WTC11 (cell line): ENCODE results near the gene CLEC7A. TPM values are rescaled to one million over a fixed set of nuclear protein-coding genes. Genes with fewer than 3 reads are reported as not detected.

Source experiments
- CBFB ChIP-seq: sonication (generic); formaldehyde crosslinking; IDR thresholded peaks from 2 replicates; pipeline ENCODE4 v1.8.1; 2022; ENCODE audit warnings: mild to moderate bottlenecking, low read depth, missing genetic modification reagents
- ESRRA ChIP-seq: sonication (generic); formaldehyde crosslinking; IDR thresholded peaks from 2 replicates; pipeline ENCODE4 v1.8.1; 2022; ENCODE audit warnings: mild to moderate bottlenecking, missing genetic modification reagents, borderline replicate concordance
- FOXK1 ChIP-seq: sonication (generic); formaldehyde crosslinking; IDR thresholded peaks from 2 replicates; pipeline ENCODE4 v1.8.0; 2022; ENCODE audit warnings: mild to moderate bottlenecking, moderate library complexity, missing genetic modification reagents
- IRF1 ChIP-seq: sonication (generic); formaldehyde crosslinking; IDR thresholded peaks from 2 replicates; pipeline ENCODE4 v1.8.0; 2023; ENCODE audit warnings: missing genetic modification reagents
- MXD4 ChIP-seq: fragments of 250-450 bp; sonication (Bioruptor Pico); IDR thresholded peaks from 2 replicates; pipeline ENCODE4 v1.8.0; 2021; ENCODE audit warnings: mild to moderate bottlenecking, moderate library complexity, borderline replicate concordance
- MYBL2 ChIP-seq: sonication (generic); formaldehyde crosslinking; IDR thresholded peaks from 2 replicates; pipeline ENCODE4 v1.8.1; 2023; ENCODE audit warnings: mild to moderate bottlenecking, moderate library complexity, missing genetic modification reagents
- STAT6 ChIP-seq: sonication (generic); formaldehyde crosslinking; conservative IDR thresholded peaks from 2 replicates; pipeline ENCODE4 v1.8.1; 2023; ENCODE audit warnings: mild to moderate bottlenecking, low read depth, missing genetic modification reagents, moderate library complexity
- TP53 ChIP-seq: sonication (generic); formaldehyde crosslinking; IDR thresholded peaks from 2 replicates; pipeline ENCODE4 v1.8.1; 2023; ENCODE audit warnings: mild to moderate bottlenecking, missing genetic modification reagents
- ZMAT4 ChIP-seq: fragments of 250-450 bp; sonication (Bioruptor Pico); IDR thresholded peaks from 2 replicates; pipeline ENCODE4 v1.9.0; 2021; ENCODE audit warnings: mild to moderate bottlenecking
- ZNF138 ChIP-seq: sonication (generic); formaldehyde crosslinking; conservative IDR thresholded peaks from 2 replicates; pipeline ENCODE4 v1.8.1; 2022; ENCODE audit warnings: mild to moderate bottlenecking, moderate library complexity, missing genetic modification reagents
- ZNF232 ChIP-seq: sonication (generic); formaldehyde crosslinking; IDR thresholded peaks from 2 replicates; pipeline ENCODE4 v1.8.0; 2022; ENCODE audit warnings: mild to moderate bottlenecking, missing genetic modification reagents
- ZNF396 ChIP-seq: fragments of 250-450 bp; sonication (Bioruptor Pico); IDR thresholded peaks from 2 replicates; pipeline ENCODE4 v1.8.0; 2021; ENCODE audit warnings: mild to moderate bottlenecking, moderate library complexity, borderline replicate concordance
- ZNF416 ChIP-seq: fragments of 250-450 bp; sonication (Bioruptor Pico); IDR thresholded peaks from 2 replicates; pipeline ENCODE4 v1.9.0; 2021; ENCODE audit warnings: mild to moderate bottlenecking, inconsistent platforms
- ZNF425 ChIP-seq: fragments of 250-450 bp; sonication (Bioruptor Pico); conservative IDR thresholded peaks from 2 replicates; pipeline ENCODE4 v1.9.0; 2021; ENCODE audit warnings: mild to moderate bottlenecking
- total RNA-seq: library from RNA; stranded (reverse); gene quantifications from 3 replicates; pipeline ENCODE4 v1.2.3, GENCODE V29; 2021
- TF ChIP-seq, protein P1 (sequence below): sonication (generic); formaldehyde crosslinking; IDR thresholded peaks from 2 replicates; pipeline ENCODE4 v1.8.1; 2022; ENCODE audit warnings: low read depth, missing genetic modification reagents, borderline replicate concordance
- TF ChIP-seq, protein P2 (sequence below): sonication (generic); formaldehyde crosslinking; IDR thresholded peaks from 2 replicates; pipeline ENCODE4 v1.8.1; 2023; ENCODE audit warnings: mild to moderate bottlenecking, missing genetic modification reagents, borderline replicate concordance
- TF ChIP-seq, protein P3 (sequence below): sonication (generic); formaldehyde crosslinking; IDR thresholded peaks from 2 replicates; pipeline ENCODE4 v1.8.0; 2023; ENCODE audit warnings: mild to moderate bottlenecking, missing genetic modification reagents
- TF ChIP-seq, protein P4 (sequence below): fragments of 250-450 bp; sonication (Bioruptor Pico); IDR thresholded peaks from 2 replicates; pipeline ENCODE4 v1.9.0; 2021; ENCODE audit warnings: moderate library complexity, mild to moderate bottlenecking, inconsistent platforms, borderline replicate concordance

Gene CLEC7A
- total RNA-seq, 1 experiment from 2014 or later = 0.48 TPM

DNA sequence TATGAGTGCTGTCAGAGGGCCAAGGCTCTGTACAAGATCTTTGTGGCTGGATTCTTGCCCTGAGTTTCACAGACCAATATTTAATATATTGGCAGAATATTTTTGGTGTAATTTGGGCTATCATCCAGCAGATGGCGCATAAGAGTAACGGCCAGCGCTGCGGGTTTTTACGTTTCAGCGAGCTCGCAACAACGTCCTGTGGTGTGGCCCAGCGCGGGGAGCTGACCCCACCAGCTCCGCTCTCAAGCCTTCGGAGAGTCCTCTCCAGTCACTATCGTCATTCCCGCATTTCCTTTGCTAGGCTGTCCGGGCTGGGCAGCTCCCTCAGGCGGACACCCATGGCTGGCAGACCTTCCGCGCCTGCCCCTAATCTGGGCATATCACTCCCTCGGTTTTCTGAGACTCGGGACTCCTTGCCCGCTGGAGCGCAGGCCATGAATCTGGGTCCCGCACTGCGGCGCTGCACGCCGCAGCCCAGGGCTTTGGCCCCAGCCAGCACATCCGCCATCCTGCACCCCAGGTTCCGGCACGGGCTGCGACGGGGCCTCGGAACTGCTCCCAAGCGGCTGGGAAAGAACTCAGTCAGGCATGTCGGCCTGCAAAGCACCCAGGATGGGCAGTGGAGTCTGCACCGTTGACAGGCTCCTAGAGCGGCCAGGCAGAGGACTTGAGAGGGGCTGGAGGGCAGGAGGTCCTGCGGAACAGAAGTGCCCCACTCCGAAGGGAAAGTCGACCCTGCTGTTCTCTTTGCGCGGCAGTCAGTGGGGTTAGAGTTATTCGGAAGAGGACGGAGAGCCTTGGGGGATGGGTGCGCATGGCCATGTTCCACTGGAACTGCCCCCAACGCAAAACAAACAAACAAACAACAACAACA is 23.5 kb upstream of the CLEC7A start (continued):
- TF ChIP-seq ZNF425 (CRISPR knock-in tag) = no peak
- TF ChIP-seq, protein P1, sequence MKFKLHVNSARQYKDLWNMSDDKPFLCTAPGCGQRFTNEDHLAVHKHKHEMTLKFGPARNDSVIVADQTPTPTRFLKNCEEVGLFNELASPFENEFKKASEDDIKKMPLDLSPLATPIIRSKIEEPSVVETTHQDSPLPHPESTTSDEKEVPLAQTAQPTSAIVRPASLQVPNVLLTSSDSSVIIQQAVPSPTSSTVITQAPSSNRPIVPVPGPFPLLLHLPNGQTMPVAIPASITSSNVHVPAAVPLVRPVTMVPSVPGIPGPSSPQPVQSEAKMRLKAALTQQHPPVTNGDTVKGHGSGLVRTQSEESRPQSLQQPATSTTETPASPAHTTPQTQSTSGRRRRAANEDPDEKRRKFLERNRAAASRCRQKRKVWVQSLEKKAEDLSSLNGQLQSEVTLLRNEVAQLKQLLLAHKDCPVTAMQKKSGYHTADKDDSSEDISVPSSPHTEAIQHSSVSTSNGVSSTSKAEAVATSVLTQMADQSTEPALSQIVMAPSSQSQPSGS (CRISPR knock-in tag) = no peak
- TF ChIP-seq MYBL2 = no peak
- TF ChIP-seq ZMAT4 (CRISPR knock-in tag) = no peak
- TF ChIP-seq IRF1 = no peak
- no peak for TF ChIP-seq STAT6 (CRISPR knock-in tag)
- TF ChIP-seq, protein P2, sequence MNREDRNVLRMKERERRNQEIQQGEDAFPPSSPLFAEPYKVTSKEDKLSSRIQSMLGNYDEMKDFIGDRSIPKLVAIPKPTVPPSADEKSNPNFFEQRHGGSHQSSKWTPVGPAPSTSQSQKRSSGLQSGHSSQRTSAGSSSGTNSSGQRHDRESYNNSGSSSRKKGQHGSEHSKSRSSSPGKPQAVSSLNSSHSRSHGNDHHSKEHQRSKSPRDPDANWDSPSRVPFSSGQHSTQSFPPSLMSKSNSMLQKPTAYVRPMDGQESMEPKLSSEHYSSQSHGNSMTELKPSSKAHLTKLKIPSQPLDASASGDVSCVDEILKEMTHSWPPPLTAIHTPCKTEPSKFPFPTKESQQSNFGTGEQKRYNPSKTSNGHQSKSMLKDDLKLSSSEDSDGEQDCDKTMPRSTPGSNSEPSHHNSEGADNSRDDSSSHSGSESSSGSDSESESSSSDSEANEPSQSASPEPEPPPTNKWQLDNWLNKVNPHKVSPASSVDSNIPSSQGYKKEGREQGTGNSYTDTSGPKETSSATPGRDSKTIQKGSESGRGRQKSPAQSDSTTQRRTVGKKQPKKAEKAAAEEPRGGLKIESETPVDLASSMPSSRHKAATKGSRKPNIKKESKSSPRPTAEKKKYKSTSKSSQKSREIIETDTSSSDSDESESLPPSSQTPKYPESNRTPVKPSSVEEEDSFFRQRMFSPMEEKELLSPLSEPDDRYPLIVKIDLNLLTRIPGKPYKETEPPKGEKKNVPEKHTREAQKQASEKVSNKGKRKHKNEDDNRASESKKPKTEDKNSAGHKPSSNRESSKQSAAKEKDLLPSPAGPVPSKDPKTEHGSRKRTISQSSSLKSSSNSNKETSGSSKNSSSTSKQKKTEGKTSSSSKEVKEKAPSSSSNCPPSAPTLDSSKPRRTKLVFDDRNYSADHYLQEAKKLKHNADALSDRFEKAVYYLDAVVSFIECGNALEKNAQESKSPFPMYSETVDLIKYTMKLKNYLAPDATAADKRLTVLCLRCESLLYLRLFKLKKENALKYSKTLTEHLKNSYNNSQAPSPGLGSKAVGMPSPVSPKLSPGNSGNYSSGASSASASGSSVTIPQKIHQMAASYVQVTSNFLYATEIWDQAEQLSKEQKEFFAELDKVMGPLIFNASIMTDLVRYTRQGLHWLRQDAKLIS (CRISPR knock-in tag) = no peak
- TF ChIP-seq ESRRA (CRISPR knock-in tag) = no peak
- no peak for TF ChIP-seq ZNF232
- TF ChIP-seq CBFB (CRISPR knock-in tag) = no peak
- TF ChIP-seq ZNF416 (CRISPR knock-in tag) = no peak
- no peak for TF ChIP-seq FOXK1 (CRISPR knock-in tag)
- no peak for TF ChIP-seq TP53 (CRISPR knock-in tag)
- TF ChIP-seq, protein P3, sequence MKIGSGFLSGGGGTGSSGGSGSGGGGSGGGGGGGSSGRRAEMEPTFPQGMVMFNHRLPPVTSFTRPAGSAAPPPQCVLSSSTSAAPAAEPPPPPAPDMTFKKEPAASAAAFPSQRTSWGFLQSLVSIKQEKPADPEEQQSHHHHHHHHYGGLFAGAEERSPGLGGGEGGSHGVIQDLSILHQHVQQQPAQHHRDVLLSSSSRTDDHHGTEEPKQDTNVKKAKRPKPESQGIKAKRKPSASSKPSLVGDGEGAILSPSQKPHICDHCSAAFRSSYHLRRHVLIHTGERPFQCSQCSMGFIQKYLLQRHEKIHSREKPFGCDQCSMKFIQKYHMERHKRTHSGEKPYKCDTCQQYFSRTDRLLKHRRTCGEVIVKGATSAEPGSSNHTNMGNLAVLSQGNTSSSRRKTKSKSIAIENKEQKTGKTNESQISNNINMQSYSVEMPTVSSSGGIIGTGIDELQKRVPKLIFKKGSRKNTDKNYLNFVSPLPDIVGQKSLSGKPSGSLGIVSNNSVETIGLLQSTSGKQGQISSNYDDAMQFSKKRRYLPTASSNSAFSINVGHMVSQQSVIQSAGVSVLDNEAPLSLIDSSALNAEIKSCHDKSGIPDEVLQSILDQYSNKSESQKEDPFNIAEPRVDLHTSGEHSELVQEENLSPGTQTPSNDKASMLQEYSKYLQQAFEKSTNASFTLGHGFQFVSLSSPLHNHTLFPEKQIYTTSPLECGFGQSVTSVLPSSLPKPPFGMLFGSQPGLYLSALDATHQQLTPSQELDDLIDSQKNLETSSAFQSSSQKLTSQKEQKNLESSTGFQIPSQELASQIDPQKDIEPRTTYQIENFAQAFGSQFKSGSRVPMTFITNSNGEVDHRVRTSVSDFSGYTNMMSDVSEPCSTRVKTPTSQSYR (CRISPR knock-in tag) = no peak
- TF ChIP-seq, protein P4, sequence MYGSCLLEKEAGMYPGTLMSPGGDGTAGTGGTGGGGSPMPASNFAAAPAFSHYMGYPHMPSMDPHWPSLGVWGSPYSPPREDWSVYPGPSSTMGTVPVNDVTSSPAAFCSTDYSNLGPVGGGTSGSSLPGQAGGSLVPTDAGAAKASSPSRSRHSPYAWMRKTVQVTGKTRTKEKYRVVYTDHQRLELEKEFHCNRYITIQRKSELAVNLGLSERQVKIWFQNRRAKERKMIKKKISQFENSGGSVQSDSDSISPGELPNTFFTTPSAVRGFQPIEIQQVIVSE = no peak
- TF ChIP-seq ZNF138 (CRISPR knock-in tag) = no peak
- no peak for TF ChIP-seq MXD4
- TF ChIP-seq ZNF396 (CRISPR knock-in tag) = no peak
